Measurements from ENCODE around the gene TOR2A.

Gene TOR2A

GRCh38 chr9:127778280-127779135 is 43.4 kb upstream of the TOR2A start, which contains the start of gene SH2D3C:
TSS of gene SH2D3C (minus strand) at chr9:127778666. CDS start at chr9:127778627, 39 bp downstream.
- H3K4me3 ChIP-seq (replicated peaks; ENCODE audit: low read depth, low read length), result no peak within 1 kb of the TSS
- no peak for DNase-seq (ENCODE audit: extremely low read depth, low read depth)
- TF ChIP-seq, protein P1, sequence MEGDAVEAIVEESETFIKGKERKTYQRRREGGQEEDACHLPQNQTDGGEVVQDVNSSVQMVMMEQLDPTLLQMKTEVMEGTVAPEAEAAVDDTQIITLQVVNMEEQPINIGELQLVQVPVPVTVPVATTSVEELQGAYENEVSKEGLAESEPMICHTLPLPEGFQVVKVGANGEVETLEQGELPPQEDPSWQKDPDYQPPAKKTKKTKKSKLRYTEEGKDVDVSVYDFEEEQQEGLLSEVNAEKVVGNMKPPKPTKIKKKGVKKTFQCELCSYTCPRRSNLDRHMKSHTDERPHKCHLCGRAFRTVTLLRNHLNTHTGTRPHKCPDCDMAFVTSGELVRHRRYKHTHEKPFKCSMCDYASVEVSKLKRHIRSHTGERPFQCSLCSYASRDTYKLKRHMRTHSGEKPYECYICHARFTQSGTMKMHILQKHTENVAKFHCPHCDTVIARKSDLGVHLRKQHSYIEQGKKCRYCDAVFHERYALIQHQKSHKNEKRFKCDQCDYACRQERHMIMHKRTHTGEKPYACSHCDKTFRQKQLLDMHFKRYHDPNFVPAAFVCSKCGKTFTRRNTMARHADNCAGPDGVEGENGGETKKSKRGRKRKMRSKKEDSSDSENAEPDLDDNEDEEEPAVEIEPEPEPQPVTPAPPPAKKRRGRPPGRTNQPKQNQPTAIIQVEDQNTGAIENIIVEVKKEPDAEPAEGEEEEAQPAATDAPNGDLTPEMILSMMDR (IDR thresholded peaks at IDR 0.05; ENCODE audit: low read depth, low read length, missing control alignments), result no peak

GRCh38 chr9:127777368-127777980 is 42.4 kb upstream of the TOR2A start:
- DNase-seq (ENCODE audit: extremely low read depth, low read depth), result no peak
- TF ChIP-seq, protein P1 (IDR thresholded peaks at IDR 0.05; ENCODE audit: low read depth, low read length, missing control alignments), result no peak
- no peak overlapping the region for H3K4me3 ChIP-seq (replicated peaks; ENCODE audit: low read depth, low read length)

DNA sequence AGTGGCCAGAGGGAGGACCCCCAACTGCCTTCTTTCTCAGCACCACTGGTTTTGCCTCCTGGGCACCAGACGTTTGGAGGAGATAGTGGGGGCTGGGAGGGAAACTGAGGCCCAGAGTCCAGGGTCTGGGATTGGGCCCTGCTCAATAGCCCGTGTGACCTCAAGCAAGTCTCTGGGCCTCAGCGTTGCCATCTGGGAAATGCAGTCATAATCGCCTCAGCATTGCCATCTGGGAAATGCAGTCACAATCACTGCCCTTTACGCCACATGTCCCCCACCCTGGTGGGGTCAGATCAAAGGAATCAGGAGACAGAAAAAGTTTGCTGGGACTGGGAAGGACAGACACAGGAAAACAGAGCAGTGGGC is 41.8 kb upstream of the TOR2A start:
- TF ChIP-seq, protein P1 (IDR thresholded peaks at IDR 0.05; ENCODE audit: low read depth, low read length, missing control alignments), result no peak
- no peak for DNase-seq (ENCODE audit: extremely low read depth, low read depth)

DNA sequence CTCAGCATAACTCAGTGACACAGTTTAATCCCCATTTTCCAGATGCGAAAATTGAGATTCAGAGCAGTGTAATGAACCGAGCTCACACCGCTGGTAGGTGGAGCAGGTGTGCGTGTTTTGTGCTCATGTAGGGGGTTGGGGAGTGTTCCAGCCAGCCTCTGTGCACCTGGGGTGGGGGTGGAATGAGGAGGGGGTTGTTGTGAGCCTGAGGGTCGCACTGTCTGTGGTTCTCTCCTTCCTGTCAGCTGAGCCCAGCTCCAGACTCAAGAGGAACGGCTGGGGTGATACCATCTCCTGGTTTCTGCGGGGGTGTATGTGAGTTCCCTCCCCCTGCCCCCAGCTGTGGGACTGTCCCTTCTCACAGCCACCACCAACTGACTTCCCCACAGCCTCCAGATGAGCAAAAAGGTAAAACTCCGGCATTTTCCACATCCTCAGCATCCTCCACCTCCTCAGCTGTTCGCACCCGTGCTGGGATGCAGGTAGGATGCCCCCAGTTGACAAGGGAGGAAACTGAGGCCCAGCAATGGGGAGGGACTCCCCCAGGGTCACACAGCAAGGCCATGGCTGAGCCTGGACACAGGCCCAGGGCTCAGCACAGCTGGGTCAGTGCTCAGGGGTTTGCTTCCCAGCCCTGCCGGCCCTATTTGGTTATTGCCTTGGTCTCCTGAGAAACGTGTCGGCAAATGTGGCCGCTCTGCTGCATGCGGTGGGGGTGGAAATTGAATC is 41.3 kb upstream of the TOR2A start:
- DNase-seq (ENCODE audit: extremely low read depth, low read depth), result no peak
- TF ChIP-seq, protein P1 (IDR thresholded peaks at IDR 0.05; ENCODE audit: low read depth, low read length, missing control alignments), result no peak
- H3K4me3 ChIP-seq (replicated peaks; ENCODE audit: low read depth, low read length), result no peak overlapping the region

More for the DNA sequence above, 41.8 kb upstream of the TOR2A start:
- no peak overlapping the region for H3K4me3 ChIP-seq (replicated peaks; ENCODE audit: low read depth, low read length)

DNA sequence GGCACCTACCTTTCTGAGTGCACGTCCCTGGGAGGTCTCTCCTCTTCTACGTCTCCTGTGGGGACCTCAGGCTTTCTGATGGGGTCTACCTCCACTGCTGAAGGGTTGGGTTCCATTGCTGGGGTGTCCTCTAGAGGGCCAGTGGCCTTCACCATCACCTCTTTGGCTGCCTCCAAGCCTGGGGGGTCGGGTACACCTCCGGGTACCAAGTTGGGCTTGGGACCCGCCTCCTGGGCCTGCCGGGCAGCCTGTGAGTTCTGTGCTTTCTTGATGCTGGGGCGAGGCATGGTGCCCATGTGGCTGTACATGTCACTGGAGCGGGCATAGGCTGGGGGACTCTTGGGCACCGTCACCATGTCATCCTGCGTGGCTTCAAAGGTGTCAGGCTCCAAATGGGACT is 38.9 kb upstream of the TOR2A start:
- H3K4me3 ChIP-seq (replicated peaks; ENCODE audit: low read depth, low read length), result no peak overlapping the region
- no peak for DNase-seq (ENCODE audit: extremely low read depth, low read depth)
- TF ChIP-seq, protein P1 (IDR thresholded peaks at IDR 0.05; ENCODE audit: low read depth, low read length, missing control alignments), result no peak

GRCh38 chr9:127773272-127773671 is 38.2 kb upstream of the TOR2A start:
- TF ChIP-seq, protein P1 (IDR thresholded peaks at IDR 0.05; ENCODE audit: low read depth, low read length, missing control alignments), result no peak
- no peak overlapping the region for H3K4me3 ChIP-seq (replicated peaks; ENCODE audit: low read depth, low read length)
- no peak for DNase-seq (ENCODE audit: extremely low read depth, low read depth)

Data from HFF-Myc (cell line).